ENCODE results near the gene ARRDC3.
"Not testable (repeated sequence)": the region's sequence is repeated elsewhere in the genome, so short reads cannot be mapped to it uniquely, and the experiment has no call there.

Gene ARRDC3, protein sequence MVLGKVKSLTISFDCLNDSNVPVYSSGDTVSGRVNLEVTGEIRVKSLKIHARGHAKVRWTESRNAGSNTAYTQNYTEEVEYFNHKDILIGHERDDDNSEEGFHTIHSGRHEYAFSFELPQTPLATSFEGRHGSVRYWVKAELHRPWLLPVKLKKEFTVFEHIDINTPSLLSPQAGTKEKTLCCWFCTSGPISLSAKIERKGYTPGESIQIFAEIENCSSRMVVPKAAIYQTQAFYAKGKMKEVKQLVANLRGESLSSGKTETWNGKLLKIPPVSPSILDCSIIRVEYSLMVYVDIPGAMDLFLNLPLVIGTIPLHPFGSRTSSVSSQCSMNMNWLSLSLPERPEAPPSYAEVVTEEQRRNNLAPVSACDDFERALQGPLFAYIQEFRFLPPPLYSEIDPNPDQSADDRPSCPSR

GRCh38 chr5:91383027-91383955 is at the start of gene ARRDC3:
Gene ARRDC3, minus strand, starts transcription at chr5:91383317. Its CDS starts 225 bp downstream, at chr5:91383092.
- DNase-seq: peak; percentile 90

- DNase-seq: no peak
Observed at GRCh38 chr5:91430949-91431348, 47.8 kb upstream of the ARRDC3 start.

- DNase-seq: no peak
Observed at GRCh38 chr5:91424638-91425436, 41.7 kb upstream of the ARRDC3 start.

DNA sequence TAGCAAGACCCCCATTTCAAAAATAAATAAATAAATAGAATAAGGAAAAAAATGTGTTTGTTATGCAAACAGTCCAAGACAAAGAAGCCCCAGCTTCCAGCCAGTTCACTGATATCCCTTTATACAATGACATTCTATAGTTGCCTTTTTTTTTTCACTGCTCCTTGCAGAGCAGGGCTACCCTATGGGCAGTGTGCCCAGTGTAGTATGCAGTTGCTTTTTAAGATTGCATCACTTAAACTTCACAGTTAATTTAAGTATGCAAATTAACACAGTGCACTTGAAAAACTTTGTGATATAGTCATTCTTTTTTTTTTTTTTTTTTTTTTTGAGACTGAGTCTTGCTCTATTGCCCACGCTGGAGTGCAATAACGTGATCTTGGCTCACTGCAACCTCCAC is 40.8 kb upstream of the ARRDC3 start:
- DNase-seq: no peak

- DNase-seq: no peak
Observed at GRCh38 chr5:91420879-91421278, 37.8 kb upstream of the ARRDC3 start.

GRCh38 chr5:91419571-91420537 is 36.7 kb upstream of the ARRDC3 start:
- DNase-seq: peak; percentile 11

GRCh38 chr5:91419136-91419535 is 36.0 kb upstream of the ARRDC3 start:
- no peak for DNase-seq

DNA sequence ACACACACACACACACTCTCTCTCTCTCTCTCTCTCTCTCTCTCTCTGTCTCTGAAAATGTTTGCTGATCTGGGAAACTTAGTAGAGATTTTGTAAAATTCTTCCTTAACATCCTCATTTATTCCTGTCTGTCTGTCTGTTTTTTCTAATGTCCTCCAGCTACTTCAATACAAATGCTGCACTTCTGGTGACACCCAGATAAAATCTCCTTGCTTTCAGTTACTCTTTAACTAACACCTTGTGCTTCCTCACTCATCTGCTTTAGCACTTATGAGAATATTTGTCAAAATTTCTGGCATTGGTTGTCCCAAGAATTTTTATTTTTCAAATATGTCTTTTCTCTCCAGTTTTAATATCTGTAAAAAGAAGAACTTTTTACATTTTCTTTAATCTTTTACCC is 35.0 kb upstream of the ARRDC3 start:
- no peak for DNase-seq

GRCh38 chr5:91417219-91417618 is 34.1 kb upstream of the ARRDC3 start:
- no peak for DNase-seq

- DNase-seq: no peak
Observed at GRCh38 chr5:91416491-91416890, 33.4 kb upstream of the ARRDC3 start.

- no peak for DNase-seq
Observed at GRCh38 chr5:91409304-91409703, 26.2 kb upstream of the ARRDC3 start.

DNA sequence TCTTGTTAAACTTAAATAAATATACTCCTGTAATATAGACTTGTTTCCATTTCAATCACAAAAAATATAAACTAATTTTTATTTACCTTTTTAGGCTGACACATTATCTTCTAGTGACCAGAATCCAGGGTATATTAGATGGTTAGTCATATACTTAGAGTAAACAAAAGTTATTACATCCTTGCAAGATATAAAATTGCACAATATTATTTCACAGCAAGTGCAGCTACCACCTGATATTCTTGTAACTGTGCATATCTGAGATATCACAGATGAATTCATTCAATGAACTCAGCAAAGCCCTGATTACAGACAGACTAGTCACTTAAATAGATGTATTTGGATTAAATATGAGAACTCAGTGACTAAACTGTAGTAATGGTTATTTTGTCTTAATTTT is 25.6 kb upstream of the ARRDC3 start:
- no peak for DNase-seq

GRCh38 chr5:91407204-91407603 is 24.1 kb upstream of the ARRDC3 start:
- DNase-seq: no peak

DNA sequence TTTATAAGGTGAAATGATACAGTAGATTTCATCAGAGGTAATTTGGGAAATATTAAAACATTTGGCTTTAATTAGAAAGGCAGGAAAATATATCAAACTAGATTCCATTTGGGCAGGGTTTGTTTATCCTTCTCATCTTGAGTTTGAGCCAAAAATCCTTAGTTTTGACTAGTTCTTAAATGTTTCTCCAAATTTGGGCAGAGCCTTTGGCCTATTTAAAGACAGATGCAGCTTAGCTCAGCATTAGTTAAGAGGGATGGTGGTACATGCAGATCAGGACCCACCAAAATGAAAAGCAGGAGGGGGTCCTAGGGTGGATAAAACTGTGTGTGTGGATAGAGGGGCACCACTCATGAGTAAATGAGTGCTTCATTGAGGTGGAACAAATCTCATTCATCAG is 20.3 kb upstream of the ARRDC3 start:
- no peak for DNase-seq

GRCh38 chr5:91401175-91401574 is 18.1 kb upstream of the ARRDC3 start:
- no peak for DNase-seq

DNA sequence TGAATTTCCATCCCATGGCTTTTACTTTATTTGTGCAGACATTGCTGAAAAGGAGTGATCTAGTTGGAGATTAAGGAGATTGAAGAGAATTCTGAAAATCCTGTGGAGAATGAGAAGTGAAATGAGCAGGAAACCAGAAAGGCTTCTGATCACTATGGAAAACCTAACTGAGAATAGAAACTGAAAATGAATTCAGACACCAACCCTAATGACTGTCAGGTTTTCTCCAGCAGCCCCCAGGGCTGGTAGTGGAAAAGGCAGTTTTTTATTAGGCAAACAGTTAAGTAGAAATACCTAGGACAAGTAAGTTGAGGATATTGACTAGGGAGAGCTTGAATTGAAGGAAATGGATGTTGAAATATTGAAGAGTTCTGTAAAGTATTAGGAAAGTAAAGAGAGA is 14.7 kb upstream of the ARRDC3 start:
- no peak for DNase-seq

GRCh38 chr5:91390268-91390667 is 7.2 kb upstream of the ARRDC3 start:
- no peak for DNase-seq

DNA sequence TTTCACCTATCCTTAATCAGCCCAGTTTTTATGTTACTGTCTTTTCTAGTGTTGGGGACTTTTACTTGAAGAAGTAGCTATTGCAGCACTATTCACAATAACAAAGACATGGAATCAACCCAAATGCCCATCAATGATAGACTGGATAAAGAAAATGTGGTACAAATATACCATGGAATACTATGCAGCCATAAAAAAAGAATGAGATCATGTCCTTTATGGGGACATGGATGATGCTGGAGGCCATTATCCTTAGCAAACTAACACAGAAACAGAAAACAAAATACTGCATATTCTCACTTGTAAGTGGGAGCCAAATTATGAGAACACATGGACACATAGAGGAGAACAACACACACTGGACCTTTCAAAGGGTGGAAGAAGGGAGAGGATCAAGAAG is 6.4 kb upstream of the ARRDC3 start:
- DNase-seq: not testable (repeated sequence)

GRCh38 chr5:91388362-91388761 is 5.2 kb upstream of the ARRDC3 start:
- no peak for DNase-seq

- DNase-seq: no peak
Observed at GRCh38 chr5:91386120-91386519, 3.0 kb upstream of the ARRDC3 start.

DNA sequence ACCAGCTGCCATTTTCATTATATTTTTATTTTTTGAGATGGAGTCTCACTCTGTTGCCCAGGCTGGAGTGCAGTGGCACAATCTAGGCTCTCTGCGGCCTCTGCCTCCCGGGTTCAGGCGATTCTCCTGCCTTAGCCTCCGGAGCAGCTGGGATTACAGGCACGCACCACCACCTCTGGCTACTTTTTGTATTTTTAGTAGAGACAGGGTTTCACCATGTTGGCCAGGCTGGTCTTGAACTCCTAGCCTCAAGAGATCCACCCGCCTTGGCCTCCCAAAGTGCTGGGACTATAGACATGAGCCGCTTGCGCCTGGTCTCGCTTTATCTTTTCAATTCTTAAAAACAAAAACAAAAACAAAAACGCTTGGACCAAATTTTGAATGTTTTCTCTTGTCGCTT is 2.5 kb upstream of the ARRDC3 start:
- not testable (repeated sequence) for DNase-seq
